Measurements from ENCODE around the gene PLEKHA4. TPM values are rescaled to one million over a fixed set of nuclear protein-coding genes. Genes with fewer than 3 reads are reported as not detected.

The PLEKHA4 gene
- total and polyA plus RNA-seq, 2 of the 13 experiments (the other 11 are each of a cell fraction or from before 2014, with no cell fraction given), result 4.8 to 6.0 TPM

GRCh38 chr19:48806818-48807589 lies 61.4 kb downstream of the PLEKHA4 start (continued):
- TF ChIP-seq ZBTB34 (CRISPR knock-in tag; IDR thresholded peaks at IDR 0.05), result no peak
- no peak for TF ChIP-seq ELK4 (CRISPR knock-in tag; IDR thresholded peaks at IDR 0.05; ENCODE audit: borderline replicate concordance)
- no peak for TF ChIP-seq ZNF615 (CRISPR knock-in tag; IDR thresholded peaks at IDR 0.05; ENCODE audit: borderline replicate concordance)
- TF ChIP-seq ZC3H4 (CRISPR knock-in tag; IDR thresholded peaks at IDR 0.05; ENCODE audit: borderline replicate concordance), result 0 out of 2 replicates have a peak, but pooled peaks have one; percentile 23
- no peak for TF ChIP-seq RNF219 (CRISPR knock-in tag; IDR thresholded peaks at IDR 0.05)
- TF ChIP-seq ZNF12 (CRISPR knock-in tag; IDR thresholded peaks at IDR 0.05), result no peak
- TF ChIP-seq ATF7-NPFF (CRISPR knock-in tag; IDR thresholded peaks at IDR 0.05; ENCODE audit: low read depth), result no peak; the same call in 1 of the 2 replicates
- peak; percentile 12; the same call in 1 of the 2 replicates for TF ChIP-seq KDM5B (CRISPR knock-in tag; IDR thresholded peaks at IDR 0.05; ENCODE audit: borderline replicate concordance)
- TF ChIP-seq ZNF782 (CRISPR knock-in tag; IDR thresholded peaks at IDR 0.05; ENCODE audit: borderline replicate concordance), result no peak
- no peak for TF ChIP-seq SYNCRIP (IDR thresholded peaks at IDR 0.05; ENCODE audit: insufficient read depth, low read depth, low read length)
- no peak for TF ChIP-seq ZNF484 (CRISPR knock-in tag; IDR thresholded peaks at IDR 0.05; ENCODE audit: borderline replicate concordance, low read depth)
- TF ChIP-seq ZNF589 (CRISPR knock-in tag; conservative IDR thresholded peaks at IDR 0.05), result no peak
- no peak for TF ChIP-seq ZNF598 (CRISPR knock-in tag; IDR thresholded peaks at IDR 0.05; ENCODE audit: borderline replicate concordance)
- peak; percentile 58; the same call in 1 of the 2 replicates for TF ChIP-seq ZNF609 (CRISPR knock-in tag; IDR thresholded peaks at IDR 0.05; ENCODE audit: borderline replicate concordance)
- peak in 1 of 2 experiments; percentile 30; a peak in 1 of 4 replicates for TF ChIP-seq EP300 (IDR thresholded peaks at IDR 0.05; ENCODE audit: low read depth in 2 of 2, low read length in 2 of 2)
- peak; percentile 17; the same call in 1 of the 2 replicates for TF ChIP-seq EP300 (CRISPR knock-in tag; IDR thresholded peaks at IDR 0.05; ENCODE audit: borderline replicate concordance)
- peak; percentile 73 for TF ChIP-seq ZNF547 (CRISPR knock-in tag; IDR thresholded peaks at IDR 0.05)
- no peak for TF ChIP-seq REL (CRISPR knock-in tag; conservative IDR thresholded peaks at IDR 0.05)
